Colonic mucosa (tissue), 4 donors: Measurements from ENCODE around the gene C10orf53. TPM values are rescaled to one million over a fixed set of nuclear protein-coding genes. Genes with fewer than 3 reads are reported as not detected.

Source experiments
- DNase-seq: peaks from one replicate; pipeline ENCODE4 v3.0.0-alpha.2; 2020
- H3K27ac ChIP-seq: fragments of 200-600 bp; one replicate; pipeline ENCODE4 v1.8.0; 2021
- H3K27me3 ChIP-seq: fragments of 200-600 bp; one replicate; pipeline ENCODE4 v1.8.0; 2021
- H3K36me3 ChIP-seq: fragments of 200-600 bp; one replicate; pipeline ENCODE4 v1.8.0; 2021
- H3K4me1 ChIP-seq: fragments of 200-600 bp; one replicate; pipeline ENCODE4 v1.8.0; 2021; ENCODE audit warnings: mild to moderate bottlenecking
- H3K4me3 ChIP-seq: fragments of 200-600 bp; one replicate; pipeline ENCODE4 v1.8.0; 2021
- H3K9ac ChIP-seq, 2 donors: one replicate each; pipeline ENCODE4 v1.7.0; 2013; ENCODE audit warnings: control low read depth in 2 of 2, low read depth in 2 of 2, low read length in 2 of 2
- H3K9me3 ChIP-seq: fragments of 200-600 bp; one replicate; pipeline ENCODE4 v1.8.0; 2021
- intact Hi-C: fragments of 100-400 bp; cut with DNase I; formaldehyde crosslinking; loops from one replicate; pipeline ENCODE4 v1.14.1; 2022
- total RNA-seq, 2 donors: library from RNA; stranded (reverse); fragmentation: NEBNext Ultra II Directional in 1 of 2; extraction: Animal tissue kit (Norgen Biotek cat#: 25700) in 1 of 2; gene quantifications; one replicate each; pipeline ENCODE4 v1.2.1, GENCODE V29; 2021
- TF ChIP-seq, protein P1 (sequence below): fragments of 200-600 bp; IDR thresholded peaks from one replicate; pipeline ENCODE4 v1.8.0; 2022; ENCODE audit warnings: antibody characterized with exemption, mild to moderate bottlenecking
- donor health status: healthy.
- donor health status: DM: no; HTN: no; CAD: no.
- donor health status: DM: no; HTN: no; CAD: no.

C10orf53 gene
- total RNA-seq, 2 donors from 2014 or later = not detected

DNA sequence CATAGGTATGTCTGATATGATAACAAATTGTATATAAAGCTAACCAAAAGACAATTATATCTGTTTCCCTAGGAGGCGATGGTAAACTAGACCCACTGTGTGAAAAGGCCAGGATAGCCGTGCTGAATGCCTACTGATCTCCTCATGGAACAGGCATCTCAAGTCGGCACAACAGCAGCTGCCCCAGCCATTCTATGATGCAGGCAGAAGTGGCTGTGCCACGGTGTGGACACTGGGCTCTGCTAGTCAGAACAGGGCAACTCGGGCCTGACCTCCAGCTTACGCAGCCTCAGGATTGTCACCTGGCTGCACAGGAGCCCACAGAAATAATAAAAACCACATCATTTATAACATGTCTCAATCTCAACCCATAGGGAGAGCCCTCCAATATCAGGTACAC is 15.0 kb downstream of the C10orf53 start:
- no peak for DNase-seq
- Histone ChIP-seq H3K27ac (no peak overlapping the region), H3K27me3 (peaks cover 3% of the 10 kb centered on the region), H3K4me1 (no peaks in the 10 kb centered on the region), H3K9me3 (no peaks in the 10 kb centered on the region), H3K36me3 (no peaks in the 10 kb centered on the region), H3K4me3 (no peak overlapping the region), H3K9ac (no peak overlapping the region)
- TF ChIP-seq, protein P1, sequence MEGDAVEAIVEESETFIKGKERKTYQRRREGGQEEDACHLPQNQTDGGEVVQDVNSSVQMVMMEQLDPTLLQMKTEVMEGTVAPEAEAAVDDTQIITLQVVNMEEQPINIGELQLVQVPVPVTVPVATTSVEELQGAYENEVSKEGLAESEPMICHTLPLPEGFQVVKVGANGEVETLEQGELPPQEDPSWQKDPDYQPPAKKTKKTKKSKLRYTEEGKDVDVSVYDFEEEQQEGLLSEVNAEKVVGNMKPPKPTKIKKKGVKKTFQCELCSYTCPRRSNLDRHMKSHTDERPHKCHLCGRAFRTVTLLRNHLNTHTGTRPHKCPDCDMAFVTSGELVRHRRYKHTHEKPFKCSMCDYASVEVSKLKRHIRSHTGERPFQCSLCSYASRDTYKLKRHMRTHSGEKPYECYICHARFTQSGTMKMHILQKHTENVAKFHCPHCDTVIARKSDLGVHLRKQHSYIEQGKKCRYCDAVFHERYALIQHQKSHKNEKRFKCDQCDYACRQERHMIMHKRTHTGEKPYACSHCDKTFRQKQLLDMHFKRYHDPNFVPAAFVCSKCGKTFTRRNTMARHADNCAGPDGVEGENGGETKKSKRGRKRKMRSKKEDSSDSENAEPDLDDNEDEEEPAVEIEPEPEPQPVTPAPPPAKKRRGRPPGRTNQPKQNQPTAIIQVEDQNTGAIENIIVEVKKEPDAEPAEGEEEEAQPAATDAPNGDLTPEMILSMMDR = no peak
- intact Hi-C loops = no loop called here

DNA sequence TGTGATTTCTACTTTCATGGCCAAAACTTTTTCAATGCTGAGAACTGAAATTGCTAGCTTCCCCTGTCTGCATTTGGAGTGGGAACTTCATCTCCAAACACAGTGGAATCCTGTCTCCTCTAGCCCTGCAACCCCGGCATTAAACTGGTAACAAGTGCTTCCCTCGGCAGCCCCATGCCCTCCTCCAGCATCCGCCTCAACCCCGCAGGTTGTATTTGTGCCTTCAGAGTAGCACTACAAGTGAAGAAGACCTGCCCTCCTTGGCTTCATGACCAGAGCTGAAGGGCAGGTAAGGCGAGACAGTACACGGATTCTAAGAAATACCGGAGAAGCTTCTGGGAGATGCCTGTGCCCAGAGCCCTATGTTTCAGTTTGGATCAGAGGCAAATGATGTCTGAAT is 16.9 kb downstream of the C10orf53 start:
- Histone ChIP-seq H3K27me3 (peaks cover 3% of the 10 kb centered on the region), H3K9me3 (no peaks in the 10 kb centered on the region), H3K4me1 (no peaks in the 10 kb centered on the region), H3K9ac (no peak overlapping the region), H3K4me3 (no peak overlapping the region), H3K27ac (no peak overlapping the region), H3K36me3 (no peaks in the 10 kb centered on the region)
- TF ChIP-seq, protein P1 = no peak
- no peak for DNase-seq
- intact Hi-C loops = no loop called here

DNA sequence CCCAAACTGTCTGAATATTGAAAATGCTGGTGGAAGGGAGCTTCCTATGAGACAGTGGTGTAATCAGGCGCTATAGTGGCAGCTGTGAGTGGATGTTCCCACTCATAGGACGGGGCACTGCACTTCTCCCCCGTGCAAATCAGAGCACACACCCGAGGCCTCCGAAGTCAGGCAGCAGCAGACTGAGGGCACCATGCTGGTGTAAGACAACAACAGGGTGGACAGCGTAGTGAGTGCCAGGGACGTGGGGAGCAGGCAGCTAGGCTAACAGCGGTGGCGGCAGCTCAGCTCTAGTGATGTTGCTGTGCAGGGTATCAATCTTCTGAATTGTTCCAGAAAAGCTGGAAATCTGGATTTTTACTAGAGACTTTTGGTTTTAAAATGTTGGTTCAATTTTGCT is 19.2 kb downstream of the C10orf53 start:
- Histone ChIP-seq H3K9ac (no peak overlapping the region), H3K27ac (no peak overlapping the region), H3K36me3 (no peaks in the 10 kb centered on the region), H3K4me3 (no peak overlapping the region), H3K27me3 (no peaks in the 10 kb centered on the region), H3K9me3 (no peaks in the 10 kb centered on the region), H3K4me1 (no peaks in the 10 kb centered on the region)
- TF ChIP-seq, protein P1 = no peak
- no peak for DNase-seq
- intact Hi-C loops = no loop called here

DNA sequence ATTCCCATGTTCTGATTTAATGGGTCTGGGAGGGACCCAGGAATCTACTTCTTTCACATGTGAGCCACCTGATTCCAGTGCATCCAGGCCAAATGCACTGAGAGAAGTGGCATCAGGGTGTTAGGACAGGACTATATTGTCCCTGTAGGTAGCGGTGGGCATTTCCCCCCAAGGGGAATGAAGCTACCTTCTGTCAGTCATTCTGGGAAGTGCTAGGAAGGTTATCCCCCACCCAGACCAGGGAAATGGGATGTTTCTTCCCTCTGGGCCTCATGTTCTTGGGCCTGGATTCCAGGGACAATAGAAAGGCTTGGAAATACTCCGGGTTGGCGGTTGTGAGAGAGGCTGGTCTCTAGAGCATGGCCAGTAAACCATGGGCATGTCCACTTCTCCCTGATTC is 20.8 kb downstream of the C10orf53 start:
- no peaks in the 10 kb centered on the region for H3K27me3 ChIP-seq
- no peaks in the 10 kb centered on the region for H3K36me3 ChIP-seq
- H3K4me1 ChIP-seq = no peaks in the 10 kb centered on the region
- H3K27ac ChIP-seq = no peak overlapping the region
- TF ChIP-seq, protein P1 = no peak
- no peak overlapping the region for H3K4me3 ChIP-seq
- no peak overlapping the region for H3K9ac ChIP-seq
- H3K9me3 ChIP-seq = no peaks in the 10 kb centered on the region
- intact Hi-C loops = no loop called here
- DNase-seq = no peak

DNA sequence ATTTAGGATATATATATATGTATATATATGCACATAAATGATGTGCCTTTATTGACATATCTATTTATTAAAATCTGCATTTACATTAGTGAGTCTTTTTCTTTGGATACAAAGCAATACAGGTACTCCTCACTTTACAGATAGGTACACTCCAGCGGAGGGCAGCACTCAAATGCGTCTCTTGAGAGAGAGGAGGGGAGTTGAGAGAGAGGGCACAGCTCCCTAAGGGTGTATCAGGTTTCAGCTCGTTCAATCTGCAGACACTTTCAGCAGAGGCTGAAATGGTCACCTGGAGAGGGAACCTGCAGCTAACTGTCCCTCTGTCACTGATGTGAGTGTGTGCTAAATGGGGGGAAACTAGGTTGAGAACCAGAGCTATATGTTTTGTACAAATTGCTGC is 21.5 kb downstream of the C10orf53 start:
- H3K4me1 ChIP-seq = no peaks in the 10 kb centered on the region
- no peaks in the 10 kb centered on the region for H3K9me3 ChIP-seq
- no peak overlapping the region for H3K9ac ChIP-seq
- H3K27me3 ChIP-seq = no peaks in the 10 kb centered on the region
- DNase-seq = no peak
- TF ChIP-seq, protein P1 = no peak
- H3K27ac ChIP-seq = no peak overlapping the region
- no peaks in the 10 kb centered on the region for H3K36me3 ChIP-seq
- H3K4me3 ChIP-seq = no peak overlapping the region
- intact Hi-C loops = no loop called here

DNA sequence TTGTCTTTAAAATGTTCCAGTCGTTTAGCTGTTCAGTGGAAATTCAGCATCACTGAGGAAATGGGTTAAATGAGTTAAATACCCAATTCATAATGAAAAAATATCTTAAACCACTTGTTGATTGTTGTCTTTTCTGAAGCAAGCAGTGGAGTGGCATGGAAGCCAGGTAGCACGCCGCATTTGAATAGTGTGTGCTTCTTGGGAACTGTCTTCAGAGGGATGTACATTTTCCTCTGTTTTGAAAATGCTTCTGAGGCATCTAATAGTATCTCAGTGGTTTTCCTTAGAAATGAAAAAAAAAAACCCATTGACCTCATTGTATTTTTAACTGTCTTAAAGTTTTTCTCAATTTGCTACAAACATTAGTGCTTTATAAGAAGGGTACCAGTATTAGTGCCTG is 28.1 kb downstream of the C10orf53 start:
- TF ChIP-seq, protein P1 = no peak

More for the DNA sequence above, 28.1 kb downstream of the C10orf53 start:
- Histone ChIP-seq H3K9ac (no peak overlapping the region), H3K27me3 (no peaks in the 10 kb centered on the region), H3K9me3 (no peaks in the 10 kb centered on the region), H3K4me3 (no peak overlapping the region), H3K27ac (no peak overlapping the region), H3K4me1 (no peaks in the 10 kb centered on the region), H3K36me3 (no peaks in the 10 kb centered on the region)
- DNase-seq = no peak
- intact Hi-C loops = no loop called here
